NT2/D1 (cell line): Measurements from ENCODE around the gene KRT6C.

Source experiments
- SUZ12 ChIP-seq: IDR thresholded peaks from 2 replicates; pipeline ENCODE4 v1.6.1; 2011; ENCODE audit not compliant: insufficient read length, insufficient read depth; ENCODE audit errors: extremely low read depth
- YY1 ChIP-seq: IDR thresholded peaks from 2 replicates; pipeline ENCODE4 v1.6.1; 2011; ENCODE audit not compliant: insufficient read length, insufficient read depth

DNA sequence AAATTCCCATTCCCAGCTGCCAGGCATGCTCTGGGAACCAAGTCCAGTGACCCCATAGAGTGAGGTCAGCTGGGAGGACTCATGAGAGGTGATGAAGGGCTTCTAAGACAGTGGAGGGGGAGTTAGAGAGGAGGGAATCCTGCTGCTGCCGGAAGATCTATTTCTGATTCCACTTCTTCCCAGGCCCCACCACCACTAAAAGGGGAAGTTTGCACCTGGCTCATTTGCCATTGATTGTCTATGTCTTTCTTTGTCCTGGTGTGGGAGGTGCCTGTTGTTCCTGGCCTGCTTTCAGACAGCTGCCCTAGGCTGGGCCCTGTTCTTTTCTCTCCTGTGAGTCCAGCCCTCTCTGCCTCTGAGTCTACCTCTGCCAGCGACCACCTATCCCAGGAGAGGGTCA is 22.4 kb upstream of the KRT6C start:
- no peak for TF ChIP-seq SUZ12
- no peak for TF ChIP-seq YY1
